NCI-H524 (cell line): ENCODE data around the gene APH1B.
"Not testable (repeated sequence)": the region's sequence is repeated elsewhere in the genome, so short reads cannot be mapped to it uniquely, and the experiment has no call there.

Experiments used
- DNase-seq, 2 experiments: peaks; one replicate each; lab custom pipeline; 2025; lab: John Stamatoyannopoulos, UW

Gene APH1B

DNA sequence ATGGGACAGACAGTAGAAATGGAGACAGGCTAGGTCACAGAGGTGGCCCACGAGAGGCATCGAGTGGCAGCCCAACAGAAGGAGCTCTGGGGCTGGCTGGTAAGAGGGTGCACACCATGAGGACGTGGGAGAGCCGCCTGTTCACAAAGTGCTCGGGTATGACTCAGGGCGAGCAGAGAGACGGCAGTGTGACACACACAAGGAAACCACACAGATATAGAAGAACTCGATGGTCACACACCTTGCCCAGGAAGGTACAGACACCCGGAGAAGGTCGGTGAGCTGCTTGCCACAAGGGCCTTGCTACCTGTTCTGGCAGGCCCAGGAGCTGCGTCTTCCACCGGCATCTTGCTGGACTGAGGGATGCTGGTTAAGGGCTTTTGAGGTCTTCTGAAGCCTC is 54.1 kb downstream of the APH1B start:
- DNase-seq, result no peak

DNA sequence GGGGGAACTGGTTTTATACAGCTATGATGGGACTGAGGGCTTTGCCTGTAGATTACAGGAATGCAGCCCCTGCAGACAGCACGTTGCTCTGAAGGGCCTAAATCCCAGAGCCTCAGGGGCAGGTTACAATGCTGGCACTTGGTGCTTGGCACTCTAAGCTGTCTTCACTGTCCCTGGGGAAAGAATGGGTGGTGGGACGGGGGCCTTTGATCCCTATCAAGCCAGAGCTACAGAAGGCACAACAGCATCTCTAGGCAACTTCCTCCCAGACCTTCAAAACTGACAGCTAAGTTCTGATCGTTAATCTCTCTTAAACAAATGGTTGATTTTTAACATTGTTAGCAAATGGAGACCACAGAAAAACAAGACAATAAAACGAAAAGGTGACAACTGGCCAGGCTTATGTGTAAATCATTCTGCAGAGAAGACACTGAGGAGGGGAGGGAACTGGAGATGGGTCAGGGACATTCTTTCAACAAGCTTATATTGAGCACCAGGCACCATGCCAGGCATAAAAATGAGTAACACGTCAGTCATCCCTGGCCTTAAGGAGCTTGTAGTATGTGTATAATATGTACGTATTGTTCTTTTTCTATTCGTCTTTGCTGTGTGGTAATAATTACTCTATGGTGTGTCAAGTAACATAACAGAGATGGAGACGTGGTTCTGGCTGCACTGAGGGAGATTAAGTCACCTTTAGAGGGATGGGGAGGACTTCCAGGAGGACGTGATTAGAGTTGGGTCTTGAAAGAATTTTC is 55.1 kb downstream of the APH1B start:
- DNase-seq, result peak in 1 of 2 experiments; percentile 18

GRCh38 chr15:63334821-63335220 is 57.4 kb downstream of the APH1B start:
- no peak for DNase-seq

- DNase-seq, result no peak
Measured at GRCh38 chr15:63335543-63336240, 58.3 kb downstream of the APH1B start.

DNA sequence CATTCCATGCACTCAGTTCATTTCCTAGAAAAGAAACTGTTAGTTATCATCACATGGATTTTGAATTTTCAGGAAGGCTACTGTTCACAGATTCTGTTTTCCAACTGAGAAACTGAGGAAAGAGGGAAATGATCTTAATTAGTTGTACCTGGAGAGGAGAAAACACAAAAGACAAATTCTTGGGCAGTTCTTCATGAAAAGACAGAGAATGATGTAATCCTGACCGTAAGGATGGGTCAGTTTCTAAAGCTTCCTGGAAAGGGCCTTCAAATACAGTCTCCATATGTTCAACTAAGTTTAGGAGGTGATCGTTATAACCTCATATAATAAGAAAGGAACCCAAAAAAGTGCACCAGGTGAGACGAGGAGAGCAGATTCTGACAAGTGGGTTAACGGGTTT is 59.6 kb downstream of the APH1B start:
- DNase-seq, result no peak

DNA sequence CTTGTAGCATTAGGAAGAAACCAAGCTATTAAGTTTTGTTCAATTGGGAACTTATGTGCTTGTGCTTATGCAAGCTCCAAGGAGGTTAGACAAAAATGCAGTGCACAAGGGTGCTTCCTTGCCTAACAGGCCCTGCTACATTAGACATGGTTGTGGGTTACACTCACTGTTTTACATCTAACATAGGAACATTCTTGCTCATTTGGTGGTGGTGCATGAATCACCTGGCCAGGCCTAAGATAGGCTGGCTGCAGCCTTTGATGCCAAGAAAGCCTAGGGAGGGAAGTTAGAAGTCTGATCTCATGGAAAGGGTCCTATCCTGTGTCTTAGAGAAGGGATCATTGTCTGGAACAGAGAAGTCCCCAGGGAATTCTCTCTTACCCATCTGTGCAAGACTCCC is 60.8 kb downstream of the APH1B start:
- DNase-seq, result peak in 1 of 2 experiments; percentile 69

DNA sequence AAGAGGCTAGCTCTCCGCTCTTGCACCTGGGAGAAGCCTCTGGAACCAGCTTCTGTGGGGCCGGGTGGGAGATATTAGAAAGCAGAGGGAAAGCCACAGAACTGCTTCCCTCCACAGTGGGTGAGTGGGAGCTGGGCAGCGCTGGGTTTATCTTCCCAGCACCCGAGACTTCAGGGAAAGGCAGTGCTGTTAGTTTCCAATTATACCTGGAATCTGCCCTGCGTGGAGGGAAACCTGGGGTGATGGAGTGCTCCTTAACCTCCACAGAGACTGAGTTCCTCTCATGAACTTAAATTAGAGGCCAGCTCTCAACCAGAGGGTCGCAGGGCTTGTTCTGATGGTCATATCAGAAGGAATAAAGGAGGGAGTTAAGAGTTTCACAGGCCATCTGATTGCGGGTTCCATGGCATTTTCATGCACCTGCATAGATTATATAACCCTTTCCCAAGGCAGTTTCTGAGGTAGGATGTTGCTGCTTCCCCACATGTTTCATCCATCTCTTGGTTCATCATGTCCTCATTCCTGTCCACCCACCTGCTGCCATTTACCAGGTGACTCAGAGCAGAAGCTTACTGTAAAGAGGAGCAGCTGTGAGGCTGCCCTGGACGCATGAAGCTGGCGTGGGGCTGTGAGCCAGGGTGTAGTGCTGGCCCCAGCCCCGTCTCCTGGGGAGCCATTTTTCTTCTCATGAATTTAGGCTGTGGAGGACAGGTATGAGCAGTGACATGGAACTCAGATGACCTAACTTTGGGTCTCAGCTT is 61.8 kb downstream of the APH1B start:
- no peak for DNase-seq

GRCh38 chr15:63339836-63340235 is 62.4 kb downstream of the APH1B start:
- no peak for DNase-seq

- no peak for DNase-seq
Measured at GRCh38 chr15:63340353-63340752, 62.9 kb downstream of the APH1B start.

DNA sequence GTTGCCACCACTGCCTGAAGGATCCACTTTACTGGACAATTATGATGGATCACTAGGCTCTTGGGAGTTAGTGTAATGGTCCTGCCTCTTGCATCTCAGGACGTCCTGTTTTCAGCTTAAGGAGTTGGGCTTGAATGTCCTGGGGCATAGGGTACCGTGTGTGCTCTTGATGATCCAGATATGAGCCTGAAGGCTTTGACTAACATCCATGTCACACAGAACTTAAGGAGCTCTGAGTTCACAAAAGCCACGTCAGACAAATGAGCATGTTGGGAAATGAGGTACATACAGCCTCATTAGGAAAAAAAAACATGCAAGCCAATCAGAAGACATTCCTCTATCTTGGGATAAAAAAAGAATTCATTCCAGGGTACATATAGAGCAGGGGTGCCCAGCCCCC is 63.5 kb downstream of the APH1B start:
- no peak for DNase-seq

DNA sequence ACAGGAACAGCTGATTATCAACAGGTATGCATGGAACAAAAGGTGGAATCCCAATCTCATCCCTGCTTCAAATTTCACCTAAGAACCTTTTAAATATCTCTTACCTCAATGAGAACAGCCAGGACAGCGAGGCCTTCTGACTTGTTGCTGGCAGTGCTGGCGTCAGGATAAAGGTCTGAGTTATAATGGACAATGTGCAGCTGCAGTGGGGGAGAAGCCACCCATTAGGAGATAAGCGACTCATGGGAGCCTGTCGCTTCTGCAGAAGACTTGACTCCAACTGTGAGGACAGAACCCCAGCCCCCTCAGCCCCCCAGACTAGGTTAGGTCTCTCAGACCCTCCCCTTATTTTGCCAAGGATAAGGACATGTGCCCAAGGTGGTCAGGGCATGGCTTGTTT is 64.5 kb downstream of the APH1B start:
- no peak for DNase-seq

DNA sequence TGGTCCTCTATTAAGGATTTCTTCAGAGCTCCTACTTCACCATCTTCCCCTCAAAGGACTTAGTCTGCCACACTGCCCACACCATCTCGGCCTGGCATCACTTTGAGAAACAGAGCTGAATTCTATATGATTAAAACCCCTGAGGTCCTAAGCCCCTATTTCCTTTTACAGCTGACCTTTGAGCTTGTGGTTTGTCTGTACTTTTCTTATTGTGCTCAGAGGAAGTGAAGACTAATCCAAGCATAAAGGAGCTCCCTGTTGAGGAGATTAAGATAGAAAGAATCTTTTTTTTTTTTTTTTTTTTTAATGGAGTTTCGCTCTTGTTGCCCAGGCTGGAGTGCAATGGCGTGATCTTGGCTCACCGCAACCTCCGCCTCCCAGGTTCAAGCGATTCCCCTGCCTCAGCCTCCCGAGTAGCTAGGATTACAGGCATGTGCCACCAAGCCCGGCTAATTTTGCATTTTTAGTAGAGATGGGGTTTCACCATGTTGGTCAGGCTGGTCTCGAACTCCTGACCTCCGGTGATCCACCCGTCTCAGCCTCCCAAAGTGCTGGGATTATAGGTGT is 65.7 kb downstream of the APH1B start:
- DNase-seq, result not testable (repeated sequence)

GRCh38 chr15:63344731-63345390 is 67.5 kb downstream of the APH1B start:
- DNase-seq, result no peak

- no peak for DNase-seq
Measured at GRCh38 chr15:63345391-63345752, 68.0 kb downstream of the APH1B start.

GRCh38 chr15:63347074-63347857 is 69.9 kb downstream of the APH1B start:
- no peak for DNase-seq

GRCh38 chr15:63348392-63348791 is 71.0 kb downstream of the APH1B start:
- no peak for DNase-seq

DNA sequence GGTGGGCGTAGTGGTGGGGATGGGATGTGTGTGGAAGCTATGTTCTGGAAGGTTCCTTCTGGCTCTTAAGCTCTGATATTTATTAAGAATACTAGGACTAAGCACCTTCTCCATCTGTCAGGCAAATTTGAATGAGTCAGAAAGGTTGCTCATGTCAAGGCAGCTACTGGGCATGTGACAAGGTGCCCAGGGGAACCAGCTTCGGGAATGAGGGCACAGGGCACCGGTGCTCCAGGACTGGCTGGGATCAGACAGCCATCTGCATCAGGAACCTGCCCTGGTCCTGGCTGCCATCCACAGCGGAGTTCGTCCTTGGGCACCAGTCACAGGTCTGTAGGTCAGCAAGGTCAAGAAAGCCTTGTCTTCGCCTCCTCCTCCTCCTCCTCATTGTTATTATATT is 71.8 kb downstream of the APH1B start:
- DNase-seq, result no peak

- no peak for DNase-seq
Measured at GRCh38 chr15:63349621-63350020, 72.2 kb downstream of the APH1B start.

- no peak for DNase-seq
Measured at GRCh38 chr15:63350178-63350621, 72.8 kb downstream of the APH1B start.

DNA sequence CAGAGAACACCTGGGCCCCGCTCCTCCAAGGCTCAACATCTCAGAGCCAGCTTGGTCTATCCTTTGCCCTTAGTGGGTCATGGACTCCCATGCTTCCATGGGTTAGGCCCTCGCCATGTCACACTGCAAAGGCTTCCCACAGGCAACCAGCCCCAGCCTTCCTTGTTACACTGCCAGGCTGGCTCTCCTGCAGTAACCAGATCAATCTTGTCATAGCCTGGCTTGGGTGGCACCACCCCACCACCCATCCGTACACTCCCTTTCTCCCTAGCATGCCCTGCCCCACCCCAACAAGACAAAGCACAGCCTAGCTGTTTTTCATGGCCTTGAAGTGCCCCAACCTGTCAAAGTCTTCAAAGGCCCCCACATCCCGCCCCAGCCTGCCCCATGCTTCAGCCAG is 73.8 kb downstream of the APH1B start:
- DNase-seq, result no peak

DNA sequence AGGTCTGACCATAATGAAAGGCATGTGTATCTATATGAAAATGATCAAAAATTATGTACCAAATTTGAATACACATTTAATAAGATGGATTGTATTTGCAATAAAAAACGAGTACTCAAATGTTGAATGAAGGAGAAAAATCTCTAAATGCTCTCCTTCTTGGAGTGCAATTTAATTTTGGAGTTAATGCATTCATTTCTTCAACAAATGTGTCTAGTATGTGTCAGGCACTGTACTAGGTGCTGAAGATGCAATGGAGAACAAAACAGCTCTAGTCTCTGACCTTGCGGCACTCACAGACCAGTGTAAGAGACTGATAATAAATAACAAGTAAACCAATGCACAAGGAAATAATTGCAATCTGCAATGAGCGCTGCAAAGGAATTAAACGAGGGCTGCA is 75.4 kb downstream of the APH1B start:
- DNase-seq, result no peak
